BE2C (cell line): ENCODE results near the gene SLC23A3.

Experiments
- DNase-seq: peaks from one replicate; pipeline ENCODE4 v3.0.0-alpha.2; 2020
- H3K27me3 ChIP-seq: fragments of 250-450 bp; sonication (Bioruptor Pico); 2 replicates; pipeline ENCODE4 v1.5.1; 2020; ENCODE audit warnings: mild to moderate bottlenecking
- H3K36me3 ChIP-seq: fragments of 250-450 bp; sonication (Bioruptor Pico); 2 replicates; pipeline ENCODE4 v1.5.1; 2020; ENCODE audit warnings: mild to moderate bottlenecking
- H3K4me1 ChIP-seq: fragments of 250-450 bp; sonication (Bioruptor Pico); 2 replicates; pipeline ENCODE4 v1.5.1; 2020
- H3K4me3 ChIP-seq: 2 replicates; pipeline ENCODE4 v1.5.1; 2011; ENCODE audit warnings: low read depth, low read length
- H3K9me3 ChIP-seq: fragments of 250-450 bp; sonication (Bioruptor Pico); 2 replicates; pipeline ENCODE4 v1.5.1; 2020
- CTCF ChIP-seq: IDR thresholded peaks from 2 replicates; pipeline ENCODE4 v1.5.1; 2012; ENCODE audit warnings: mild to moderate bottlenecking, low read depth, low read length

Gene SLC23A3

GRCh38 chr2:219209236-219210195 is 39.7 kb upstream of the SLC23A3 start:
- Histone ChIP-seq H3K4me3 (no peak overlapping the region), H3K9me3 (no peaks in the 10 kb centered on the region), H3K36me3 (peaks cover 46% of the 10 kb centered on the region), H3K27me3 (no peaks in the 10 kb centered on the region), H3K4me1 (peaks cover 11% of the 10 kb centered on the region)
- no peak for DNase-seq
- TF ChIP-seq CTCF = no peak

DNA sequence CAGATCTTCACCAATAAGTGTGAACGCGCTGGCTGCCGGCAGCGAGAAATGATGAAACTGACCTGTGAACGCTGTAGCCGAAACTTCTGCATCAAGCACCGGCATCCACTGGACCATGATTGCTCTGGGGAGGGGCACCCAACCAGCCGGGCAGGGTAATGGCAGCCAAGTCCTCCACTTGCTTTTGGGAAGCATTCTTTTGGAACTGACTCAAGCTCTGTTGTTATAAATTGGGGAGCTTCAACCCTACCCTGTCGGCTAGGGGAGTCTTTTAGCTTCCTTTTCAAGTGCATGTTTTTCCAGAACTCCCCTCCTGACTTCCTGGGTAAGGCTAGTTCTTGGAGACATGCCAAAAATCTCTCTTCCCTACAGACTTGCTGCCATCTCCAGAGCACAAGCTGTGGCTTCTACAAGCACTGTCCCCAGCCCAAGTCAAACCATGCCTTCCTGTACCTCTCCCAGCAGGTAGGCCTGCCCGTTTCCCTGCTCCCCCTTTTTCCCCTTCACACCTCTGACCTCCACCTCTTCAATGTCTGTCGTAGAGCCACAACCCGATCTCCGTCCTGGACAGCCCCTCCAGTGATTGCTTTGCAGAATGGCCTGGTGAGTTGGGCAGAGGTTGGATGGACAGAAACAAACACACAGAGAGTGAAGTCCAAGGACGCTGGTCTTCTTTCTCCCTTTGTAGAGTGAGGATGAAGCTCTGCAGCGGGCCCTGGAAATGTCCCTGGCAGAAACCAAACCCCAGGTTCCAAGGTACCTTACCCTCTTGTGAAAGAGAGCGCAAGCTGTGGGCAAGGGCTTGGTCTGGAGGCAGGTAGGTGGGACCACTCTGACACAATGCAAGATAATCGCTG is 38.3 kb upstream of the SLC23A3 start:
- no peak for TF ChIP-seq CTCF
- H3K9me3 ChIP-seq = no peaks in the 10 kb centered on the region
- peaks cover 11% of the 10 kb centered on the region for H3K4me1 ChIP-seq
- H3K36me3 ChIP-seq = peaks cover 32% of the 10 kb centered on the region
- no peaks in the 10 kb centered on the region for H3K27me3 ChIP-seq
- DNase-seq = no peak
- peak overlapping the region; percentile 71 for H3K4me3 ChIP-seq

GRCh38 chr2:219207134-219207883 is 37.5 kb upstream of the SLC23A3 start:
- peaks cover 11% of the 10 kb centered on the region for H3K4me1 ChIP-seq
- no peak for TF ChIP-seq CTCF
- no peak for DNase-seq
- H3K9me3 ChIP-seq = no peaks in the 10 kb centered on the region
- H3K27me3 ChIP-seq = no peaks in the 10 kb centered on the region
- H3K36me3 ChIP-seq = peaks cover 25% of the 10 kb centered on the region
- peak overlapping the region; percentile 71 for H3K4me3 ChIP-seq

GRCh38 chr2:219206328-219207133 is 36.7 kb upstream of the SLC23A3 start, which contains the start of gene ZFAND2B:
Gene ZFAND2B, plus strand, starts transcription at chr2:219206782. Its CDS starts 206 bp downstream, at chr2:219206988.
- Histone ChIP-seq H3K9me3 (no peaks in the 10 kb centered on the region), H3K27me3 (no peaks in the 10 kb centered on the region), H3K4me1 (peaks cover 11% of the 10 kb centered on the region), H3K36me3 (peaks cover 20% of the 10 kb centered on the region), H3K4me3 (peak within 1 kb of the TSS; percentile 71)
- 0 out of 2 replicates have a peak, but pooled peaks have one; percentile 13 for TF ChIP-seq CTCF
- DNase-seq = peak; percentile 97

GRCh38 chr2:219205981-219206327 is 36.1 kb upstream of the SLC23A3 start:
- Histone ChIP-seq H3K4me3 (peak overlapping the region; percentile 71), H3K36me3 (peaks cover 16% of the 10 kb centered on the region), H3K4me1 (peaks cover 11% of the 10 kb centered on the region), H3K27me3 (no peaks in the 10 kb centered on the region), H3K9me3 (no peaks in the 10 kb centered on the region)
- no peak for TF ChIP-seq CTCF
- DNase-seq = no peak
